HUES6 (cell line): Measurements from ENCODE around the gene RGS7.
"Not testable (repeated sequence)": the region's sequence is repeated elsewhere in the genome, so short reads cannot be mapped to it uniquely, and the experiment has no call there.

Source experiments
- H3K27ac ChIP-seq: 2 replicates; pipeline ENCODE4 v1.7.0; 2013; ENCODE audit warnings: low read depth, mild to moderate bottlenecking, low read length, inconsistent platforms
- H3K27me3 ChIP-seq: 2 replicates; pipeline ENCODE4 v1.6.1; 2013; ENCODE audit warnings: low read length; ENCODE audit not compliant: control insufficient read depth, insufficient read depth
- H3K36me3 ChIP-seq: 2 replicates; pipeline ENCODE4 v1.6.1; 2013; ENCODE audit warnings: low read length; ENCODE audit not compliant: control insufficient read depth, insufficient read depth
- H3K4me1 ChIP-seq: 2 replicates; pipeline ENCODE4 v1.6.1; 2013; ENCODE audit warnings: low read length; ENCODE audit not compliant: control insufficient read depth, insufficient read depth
- H3K4me3 ChIP-seq: 2 replicates; pipeline ENCODE4 v1.5.1; 2013; ENCODE audit warnings: low read depth, low read length
- H3K9ac ChIP-seq: one replicate; pipeline ENCODE4 v1.6.1; 2013; ENCODE audit warnings: mild to moderate bottlenecking, low read length
- H3K9me3 ChIP-seq: 2 replicates; pipeline ENCODE4 v1.6.1; 2013; ENCODE audit warnings: low read depth, low read length; ENCODE audit not compliant: control insufficient read depth, insufficient read depth

Gene RGS7

GRCh38 chr1:241171991-241172390 is 185.0 kb downstream of the RGS7 start:
- no peaks in the 10 kb centered on the region for H3K36me3 ChIP-seq
- no peak overlapping the region for H3K27ac ChIP-seq
- H3K4me3 ChIP-seq, result no peak overlapping the region
- no peak overlapping the region for H3K9ac ChIP-seq
- H3K27me3 ChIP-seq, result no peaks in the 10 kb centered on the region
- H3K4me1 ChIP-seq, result no peaks in the 10 kb centered on the region
- H3K9me3 ChIP-seq, result no peaks in the 10 kb centered on the region

GRCh38 chr1:241167121-241167630 is 189.8 kb downstream of the RGS7 start:
- Histone ChIP-seq H3K9ac (no peak overlapping the region), H3K36me3 (no peaks in the 10 kb centered on the region), H3K27ac (no peak overlapping the region), H3K9me3 (no peaks in the 10 kb centered on the region), H3K4me1 (peaks cover 18% of the 10 kb centered on the region), H3K27me3 (no peaks in the 10 kb centered on the region), H3K4me3 (no peak overlapping the region)

- Histone ChIP-seq H3K36me3 (no peaks in the 10 kb centered on the region), H3K9me3 (no peaks in the 10 kb centered on the region), H3K27ac (no peak overlapping the region), H3K9ac (no peak overlapping the region), H3K27me3 (no peaks in the 10 kb centered on the region), H3K4me1 (peaks cover 18% of the 10 kb centered on the region), H3K4me3 (no peak overlapping the region)
Measured at GRCh38 chr1:241166625-241167024, 190.4 kb downstream of the RGS7 start.

- not testable (repeated sequence) for H3K9me3 ChIP-seq, H3K9ac ChIP-seq, H3K27me3 ChIP-seq, H3K27ac ChIP-seq, H3K36me3 ChIP-seq, H3K4me3 ChIP-seq
- peaks cover 18% of the 10 kb centered on the region for H3K4me1 ChIP-seq
Measured at GRCh38 chr1:241165256-241165655, 191.7 kb downstream of the RGS7 start.

- H3K27ac ChIP-seq, result no peak overlapping the region
Measured at GRCh38 chr1:241163363-241163762, 193.6 kb downstream of the RGS7 start.

GRCh38 chr1:241161188-241161689 is 195.8 kb downstream of the RGS7 start:
- H3K4me3 ChIP-seq, result no peak overlapping the region
- peaks cover 21% of the 10 kb centered on the region for H3K4me1 ChIP-seq
- no peaks in the 10 kb centered on the region for H3K36me3 ChIP-seq
- no peaks in the 10 kb centered on the region for H3K9me3 ChIP-seq
- no peak overlapping the region for H3K9ac ChIP-seq
- H3K27me3 ChIP-seq, result no peaks in the 10 kb centered on the region
- H3K27ac ChIP-seq, result no peak overlapping the region

More at GRCh38 chr1:241163363-241163762, 193.6 kb downstream of the RGS7 start:
- H3K9ac ChIP-seq, result no peak overlapping the region
- no peaks in the 10 kb centered on the region for H3K36me3 ChIP-seq
- no peak overlapping the region for H3K4me3 ChIP-seq
- peaks cover 18% of the 10 kb centered on the region for H3K4me1 ChIP-seq
- no peaks in the 10 kb centered on the region for H3K9me3 ChIP-seq
- H3K27me3 ChIP-seq, result no peaks in the 10 kb centered on the region

GRCh38 chr1:241157435-241157834 is 199.6 kb downstream of the RGS7 start:
- H3K4me1 ChIP-seq, result peaks cover 4% of the 10 kb centered on the region
- peaks cover 7% of the 10 kb centered on the region for H3K9me3 ChIP-seq
- no peak overlapping the region for H3K9ac ChIP-seq
- no peaks in the 10 kb centered on the region for H3K36me3 ChIP-seq
- no peaks in the 10 kb centered on the region for H3K27me3 ChIP-seq
- H3K27ac ChIP-seq, result no peak overlapping the region
- no peak overlapping the region for H3K4me3 ChIP-seq

GRCh38 chr1:241156231-241156965 is 200.6 kb downstream of the RGS7 start:
- Histone ChIP-seq H3K27me3 (no peaks in the 10 kb centered on the region), H3K27ac (no peak overlapping the region), H3K36me3 (no peaks in the 10 kb centered on the region), H3K4me1 (peaks cover 4% of the 10 kb centered on the region; the same call in 1 of the 2 replicates), H3K9ac (no peak overlapping the region), H3K9me3 (peaks cover 9% of the 10 kb centered on the region), H3K4me3 (no peak overlapping the region)

- Histone ChIP-seq H3K9ac (no peak overlapping the region), H3K4me1 (no peaks in the 10 kb centered on the region), H3K4me3 (no peak overlapping the region), H3K27me3 (no peaks in the 10 kb centered on the region), H3K9me3 (peaks cover 34% of the 10 kb centered on the region), H3K36me3 (no peaks in the 10 kb centered on the region), H3K27ac (no peak overlapping the region)
Measured at GRCh38 chr1:241145881-241146280, 211.1 kb downstream of the RGS7 start.

- Histone ChIP-seq H3K4me1 (no peaks in the 10 kb centered on the region), H3K27me3 (no peaks in the 10 kb centered on the region), H3K27ac (no peak overlapping the region), H3K4me3 (no peak overlapping the region), H3K36me3 (no peaks in the 10 kb centered on the region), H3K9me3 (peaks cover 34% of the 10 kb centered on the region), H3K9ac (no peak overlapping the region)
Measured at GRCh38 chr1:241143765-241144442, 213.1 kb downstream of the RGS7 start.

GRCh38 chr1:241142493-241142892 is 214.5 kb downstream of the RGS7 start:
- H3K4me1 ChIP-seq, result no peaks in the 10 kb centered on the region
- no peak overlapping the region for H3K27ac ChIP-seq
- no peak overlapping the region for H3K9ac ChIP-seq
- H3K27me3 ChIP-seq, result no peaks in the 10 kb centered on the region
- H3K36me3 ChIP-seq, result no peaks in the 10 kb centered on the region
- H3K4me3 ChIP-seq, result no peak overlapping the region
- peaks cover 34% of the 10 kb centered on the region for H3K9me3 ChIP-seq
